Endothelial cell of umbilical vein (primary cell): Measurements from ENCODE around the gene PLEKHB2.
"Not testable (repeated sequence)": the region's sequence is repeated elsewhere in the genome, so short reads cannot be mapped to it uniquely, and the experiment has no call there.

Experiments
- CTCF ChIP-seq, 2 donors: IDR thresholded peaks; 1 replicate in 1 of 2; 2 replicates in 1 of 2; pipeline ENCODE4 v1.5.1; 2011; ENCODE audit warnings: low read length in 2 of 2, mild to moderate bottlenecking in 2 of 2, moderate library complexity in 2 of 2, control low read depth in 1 of 2, inconsistent platforms in 1 of 2, low read depth in 1 of 2; ENCODE audit not compliant: insufficient read depth in 1 of 2; ENCODE audit errors: extremely low read depth in 1 of 2
- MAX ChIP-seq: IDR thresholded peaks from 2 replicates; pipeline ENCODE4 v1.6.1; 2011; ENCODE audit not compliant: insufficient read depth, insufficient read length
- MYC ChIP-seq: IDR thresholded peaks from one replicate; pipeline ENCODE4 v1.6.1; 2011; ENCODE audit warnings: mild to moderate bottlenecking, low read depth, low read length

GRCh38 chr2:131165562-131165961 lies 60.4 kb downstream of the PLEKHB2 start:
- TF ChIP-seq CTCF (IDR thresholded peaks at IDR 0.05; ENCODE audit: extremely low read depth in 1 of 2, insufficient read depth in 1 of 2, low read depth in 1 of 2, low read length in 2 of 2); MYC; MAX: not testable (repeated sequence)
